Gastroesophageal sphincter (tissue), 4 donors: ENCODE measurements around the gene MGAT4A. TPM values are rescaled to one million over a fixed set of nuclear protein-coding genes. Genes with fewer than 3 reads are reported as not detected.
"Not testable (repeated sequence)": the region's sequence is repeated elsewhere in the genome, so short reads cannot be mapped to it uniquely, and the experiment has no call there.

Experiments
- ATAC-seq: fragments of 150-250 bp; one replicate; pipeline ENCODE4 v1.9.1; 2016; ENCODE audit warnings: mild to moderate bottlenecking, moderate library complexity
- H3K27ac ChIP-seq, 4 donors: fragments of 200-600 bp; sonication (generic) in 3 of 4; 1 replicate in 3 of 4; 2 replicates in 1 of 4; pipeline ENCODE4 v1.5.1; 2016 to 2019
- H3K27me3 ChIP-seq: fragments of 200-600 bp; sonication (generic); one replicate; pipeline ENCODE4 v1.5.1; 2019
- H3K36me3 ChIP-seq, 2 donors: fragments of 200-600 bp; sonication (generic); one replicate each; pipeline ENCODE4 v1.5.1; 2019; ENCODE audit warnings: control low read depth in 1 of 2
- H3K4me1 ChIP-seq, 3 donors: fragments of 200-600 bp; sonication (generic); 1 replicate in 2 of 3; 2 replicates in 1 of 3; pipeline ENCODE4 v1.5.1; 2016 to 2019; ENCODE audit warnings: control low read depth in 2 of 3
- H3K4me3 ChIP-seq, 2 donors: fragments of 200-600 bp; sonication (generic); one replicate each; pipeline ENCODE4 v1.5.1; 2019; ENCODE audit warnings: mild to moderate bottlenecking in 1 of 2, moderate library complexity in 1 of 2
- H3K9me3 ChIP-seq, 3 donors: fragments of 200-600 bp; sonication (generic); one replicate each; pipeline ENCODE4 v1.5.1; 2017 to 2019; ENCODE audit warnings: control low read depth in 2 of 3
- CTCF ChIP-seq, 4 experiments: fragments of 200-600 bp in 2 of 4; fragments of 450-650 bp in 2 of 4; sonication (generic) in 1 of 4; IDR thresholded peaks; one replicate each; pipeline ENCODE4 v1.5.1; 2017 to 2019; ENCODE audit warnings: antibody characterized with exemption in 4 of 4, mild to moderate bottlenecking in 2 of 4, moderate library complexity in 2 of 4
- EP300 ChIP-seq: sonication (generic); formaldehyde crosslinking; IDR thresholded peaks from one replicate; pipeline ENCODE4 v1.6.1; 2017; ENCODE audit warnings: antibody characterized with exemption, mild to moderate bottlenecking
- POLR2A ChIP-seq, 2 donors: fragments of 450-650 bp; IDR thresholded peaks; one replicate each; pipeline ENCODE4 v1.6.1; 2017; ENCODE audit warnings: antibody characterized with exemption in 2 of 2, mild to moderate bottlenecking in 2 of 2, moderate library complexity in 1 of 2
- POLR2AphosphoS5 ChIP-seq: sonication (generic); formaldehyde crosslinking; IDR thresholded peaks from one replicate; pipeline ENCODE4 v1.6.1; 2017; ENCODE audit warnings: antibody characterized with exemption
- WGBS, 2 donors: methylation state at CpG; one replicate each; pipeline ENCODE4 v1.1.5; 2018; ENCODE audit warnings: low coverage in 1 of 2; 5-methylcytosine and 5-hydroxymethylcytosine counted together
- total RNA-seq, 4 donors: library from RNA; depleted of rRNA; stranded (reverse); fragments of >200 nt; gene quantifications; one replicate each; pipeline ENCODE4 v1.1.0, GENCODE V29; 2016

Gene MGAT4A
- total RNA-seq, 4 donors from 2014 or later, result 12.7 to 33.0 (median 21.2) TPM

GRCh38 chr2:98664323-98664722, 66.6 kb downstream of the MGAT4A start:
- H3K9me3 ChIP-seq, result peaks cover 0 to 4% (median 0%) of the 10 kb centered on the region in 3 donors
- ATAC-seq, result no peak
- H3K36me3 ChIP-seq, result peaks cover 0 to 39% of the 10 kb centered on the region in 2 donors
- no peak overlapping the region for H3K4me3 ChIP-seq
- TF ChIP-seq EP300, result no peak
- no peak for TF ChIP-seq CTCF (IDR thresholded peaks at IDR 0.05)
- TF ChIP-seq POLR2AphosphoS5, result no peak
- TF ChIP-seq POLR2A (IDR thresholded peaks at IDR 0.05), result no peak
- 96 to 97% methylated on average over 3 of the region's 3 CpGs for WGBS, 2 donors
- H3K27me3 ChIP-seq, result no peaks in the 10 kb centered on the region
- H3K4me1 ChIP-seq, result no peaks in the 10 kb centered on the region
- H3K27ac ChIP-seq, result no peak overlapping the region

GRCh38 chr2:98663511-98664090, 67.3 kb downstream of the MGAT4A start:
- Histone ChIP-seq H3K36me3 (peaks cover 0 to 34% of the 10 kb centered on the region in 2 donors), H3K27ac (no peak overlapping the region), H3K27me3 (no peaks in the 10 kb centered on the region), H3K9me3 (peaks cover 0 to 4% (median 0%) of the 10 kb centered on the region in 3 donors), H3K4me3 (no peak overlapping the region), H3K4me1 (no peaks in the 10 kb centered on the region)
- 85 to 89% methylated on average over 9 to 11 of the region's 12 CpGs for WGBS, 2 donors
- TF ChIP-seq POLR2A (IDR thresholded peaks at IDR 0.05) (no peak), POLR2AphosphoS5 (no peak), CTCF (IDR thresholded peaks at IDR 0.05) (no peak), EP300 (no peak)
- no peak for ATAC-seq

GRCh38 chr2:98659491-98659840, 71.5 kb downstream of the MGAT4A start:
- not testable (repeated sequence) for H3K27me3 ChIP-seq, H3K27ac ChIP-seq, H3K4me1 ChIP-seq, H3K4me3 ChIP-seq, H3K9me3 ChIP-seq, ATAC-seq
- H3K36me3 ChIP-seq, result peaks cover 0 to 11% of the 10 kb centered on the region in 2 donors
- WGBS, 2 donors, result 83 to 97% methylated on average over 2 to 3 of the region's 3 CpGs

GRCh38 chr2:98658816-98659490, 72.0 kb downstream of the MGAT4A start:
- TF ChIP-seq CTCF (IDR thresholded peaks at IDR 0.05) (no peak), POLR2A (IDR thresholded peaks at IDR 0.05) (no peak), POLR2AphosphoS5 (no peak), EP300 (no peak)
- no peaks in the 10 kb centered on the region for H3K4me1 ChIP-seq
- WGBS, 2 donors, result 93 to 94% methylated on average over 3 to 4 of the region's 4 CpGs

GRCh38 chr2:98656800-98657199, 74.1 kb downstream of the MGAT4A start:
- Histone ChIP-seq H3K27me3 (no peaks in the 10 kb centered on the region), H3K27ac (no peak overlapping the region), H3K9me3 (peaks cover 0 to 4% (median 0%) of the 10 kb centered on the region in 3 donors), H3K36me3 (peaks cover 0 to 11% of the 10 kb centered on the region in 2 donors), H3K4me1 (no peaks in the 10 kb centered on the region), H3K4me3 (no peak overlapping the region)
- 76 to 95% methylated on average over 4 of the region's 4 CpGs for WGBS, 2 donors
- no peak for ATAC-seq
- TF ChIP-seq POLR2AphosphoS5 (no peak), POLR2A (IDR thresholded peaks at IDR 0.05) (no peak), EP300 (no peak), CTCF (IDR thresholded peaks at IDR 0.05) (no peak)

More at GRCh38 chr2:98658816-98659490, 72.0 kb downstream of the MGAT4A start:
- H3K36me3 ChIP-seq, result peaks cover 0 to 11% of the 10 kb centered on the region in 2 donors
- no peak for ATAC-seq
- no peak overlapping the region for H3K27ac ChIP-seq
- no peak overlapping the region for H3K4me3 ChIP-seq
- no peaks in the 10 kb centered on the region for H3K27me3 ChIP-seq
- peaks cover 0 to 4% (median 0%) of the 10 kb centered on the region in 3 donors for H3K9me3 ChIP-seq
